Epithelial cell of umbilical artery (primary cell): Measurements from ENCODE around the gene ISL2. TPM values are rescaled to one million over a fixed set of nuclear protein-coding genes. Genes with fewer than 3 reads are reported as not detected.

Experiments
- total RNA-seq: library from RNA; depleted of rRNA; stranded (reverse); fragments of >200 nt; gene quantifications from 2 replicates; pipeline ENCODE4 v1.2.3, GENCODE V29; 2014

Gene ISL2
- under 0.01 TPM in 1 of 2 replicates, not detected in the other for total RNA-seq

GRCh38 chr15:76336254-76337058 is at the start of gene ISL2:
Gene ISL2, plus strand, starts transcription at chr15:76336773. Its CDS starts 111 bp downstream, at chr15:76336884.

GRCh38 chr15:76311100-76311953 is 25.2 kb upstream of the ISL2 start, which contains the start of gene ETFA:
Gene ETFA, minus strand, starts transcription at chr15:76311469. Its CDS starts 81 bp downstream, at chr15:76311388.

Other genes starting within 250 kb of the ISL2 start
- gene ETFA, start 25.3 kb upstream of the ISL2 start, total RNA-seq = 171 and 208 TPM in 2 replicates